ENCODE data around the gene SRBD1. TPM values are rescaled to one million over a fixed set of nuclear protein-coding genes. Genes with fewer than 3 reads are reported as not detected.

SRBD1 gene
- total and polyA plus RNA-seq, 9 donors, result 4.8 to 34.8 (median 15.9) TPM

GRCh38 chr2:45649858-45650811 is 39.1 kb upstream of the SRBD1 start:
- H3K36me3 ChIP-seq, result no peaks in the 10 kb centered on the region
- peak overlapping the region; percentile 88 for H3K4me3 ChIP-seq
- H3K9me3 ChIP-seq, result no peaks in the 10 kb centered on the region
- peak; percentile 72 to 83 (median 81) for DNase-seq
- intact Hi-C loops (cut with DNase I), result loop anchor here in 2 of 4 donors (5.0 to 10.0 kb wide), 2 partner anchors 122 to 125 kb away; no protein-coding TSS in a partner anchor
- H3K27me3 ChIP-seq, result no peaks in the 10 kb centered on the region
- H3K27ac ChIP-seq, result peak overlapping the region; percentile 100
- H3K4me1 ChIP-seq (ENCODE audit: insufficient read depth), result peaks cover 5% of the 10 kb centered on the region
- 0 to 1% (median 0%) methylated on average over 59 to 66 of the region's 66 CpGs for WGBS, 3 donors
- TF ChIP-seq EP300 (IDR thresholded peaks at IDR 0.05) (no peak), CTCF (IDR thresholded peaks at IDR 0.05) (no peak), POLR2A (IDR thresholded peaks at IDR 0.05) (no peak)

GRCh38 chr2:45649462-45649857 is 38.4 kb upstream of the SRBD1 start:
- no peaks in the 10 kb centered on the region for H3K9me3 ChIP-seq
- no peaks in the 10 kb centered on the region for H3K27me3 ChIP-seq
- H3K4me3 ChIP-seq, result peak overlapping the region; percentile 88
- TF ChIP-seq CTCF (IDR thresholded peaks at IDR 0.05) (no peak), EP300 (IDR thresholded peaks at IDR 0.05) (no peak), POLR2A (IDR thresholded peaks at IDR 0.05) (no peak)
- WGBS, 3 donors, result 16 to 17% (median 17%) methylated on average over 10 of the region's 10 CpGs
- H3K36me3 ChIP-seq, result no peaks in the 10 kb centered on the region
- peaks cover 5% of the 10 kb centered on the region for H3K4me1 ChIP-seq (ENCODE audit: insufficient read depth)
- DNase-seq, result no peak
- peak overlapping the region; percentile 100 for H3K27ac ChIP-seq
- intact Hi-C loops (cut with DNase I), result loop anchor here in 2 of 4 donors (5.0 to 10.0 kb wide), 2 partner anchors 123 to 125 kb away; no protein-coding TSS in a partner anchor

GRCh38 chr2:45648636-45649035 is 37.6 kb upstream of the SRBD1 start:
- intact Hi-C loops (cut with DNase I), result loop anchor here in 2 of 4 donors (5.0 to 10.0 kb wide), 2 partner anchors 124 to 126 kb away; no protein-coding TSS in a partner anchor
- Histone ChIP-seq H3K9me3 (no peaks in the 10 kb centered on the region), H3K27ac (no peak overlapping the region), H3K4me1 (ENCODE audit: insufficient read depth) (peaks cover 5% of the 10 kb centered on the region), H3K27me3 (no peaks in the 10 kb centered on the region), H3K36me3 (no peaks in the 10 kb centered on the region), H3K4me3 (no peak overlapping the region)
- DNase-seq, result no peak
- TF ChIP-seq CTCF (IDR thresholded peaks at IDR 0.05) (no peak), EP300 (IDR thresholded peaks at IDR 0.05) (no peak), POLR2A (IDR thresholded peaks at IDR 0.05) (no peak)
- WGBS, 3 donors, result 84 to 91% (median 85%) methylated on average over 2 of the region's 2 CpGs

- WGBS, 3 donors, result 93 to 96% (median 96%) methylated on average over 3 of the region's 3 CpGs
- Histone ChIP-seq H3K27me3 (no peaks in the 10 kb centered on the region), H3K27ac (no peak overlapping the region), H3K4me3 (no peak overlapping the region), H3K36me3 (no peaks in the 10 kb centered on the region), H3K9me3 (no peaks in the 10 kb centered on the region), H3K4me1 (ENCODE audit: insufficient read depth) (peaks cover 5% of the 10 kb centered on the region)
- DNase-seq, result no peak
- no peak for TF ChIP-seq EP300 (IDR thresholded peaks at IDR 0.05)
- TF ChIP-seq CTCF (IDR thresholded peaks at IDR 0.05), result no peak
- no peak for TF ChIP-seq POLR2A (IDR thresholded peaks at IDR 0.05)
- intact Hi-C loops (cut with DNase I), result loop anchor here in 2 of 4 donors (5.0 to 10.0 kb wide), 2 partner anchors 124 to 127 kb away; no protein-coding TSS in a partner anchor
Measured at GRCh38 chr2:45647986-45648520, 37.0 kb upstream of the SRBD1 start.
